ENCODE data around the gene CDK14. TPM values are rescaled to one million over a fixed set of nuclear protein-coding genes. Genes with fewer than 3 reads are reported as not detected.
"Not testable (repeated sequence)": the region's sequence is repeated elsewhere in the genome, so short reads cannot be mapped to it uniquely, and the experiment has no call there.

CDK14 gene
- total RNA-seq, 1 experiment from 2014 or later: 39.1 TPM

DNA sequence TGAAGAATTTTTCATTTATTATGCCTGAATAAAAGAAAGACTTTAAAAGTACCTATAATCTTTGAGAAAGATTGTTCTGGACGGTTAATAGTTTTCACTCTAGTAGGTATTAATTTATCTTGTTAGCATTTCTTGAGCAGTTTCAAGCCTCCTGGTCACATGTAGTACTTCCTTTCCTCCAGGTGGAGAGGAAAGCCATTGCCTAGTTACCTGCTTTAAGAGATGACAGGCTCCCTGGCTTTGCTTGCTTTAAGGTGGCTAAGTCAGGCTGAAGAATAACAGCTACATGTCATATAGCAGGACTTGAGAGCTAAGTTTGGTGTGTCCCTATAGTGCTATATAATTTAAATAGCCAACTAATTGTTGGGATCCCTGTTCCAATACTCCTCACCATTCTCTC, 160.2 kb downstream of the CDK14 start:
- no peak overlapping the region for H3K4me2 ChIP-seq
- H2AFZ ChIP-seq: no peak overlapping the region
- no peak overlapping the region for H3K27ac ChIP-seq
- intact Hi-C loops (cut with micrococcal nuclease; ENCODE audit: unreplicated experiment): no loop called here
- no peaks in the 10 kb centered on the region for H3K36me3 ChIP-seq (ENCODE audit: low read depth)
- TF ChIP-seq, protein P1, sequence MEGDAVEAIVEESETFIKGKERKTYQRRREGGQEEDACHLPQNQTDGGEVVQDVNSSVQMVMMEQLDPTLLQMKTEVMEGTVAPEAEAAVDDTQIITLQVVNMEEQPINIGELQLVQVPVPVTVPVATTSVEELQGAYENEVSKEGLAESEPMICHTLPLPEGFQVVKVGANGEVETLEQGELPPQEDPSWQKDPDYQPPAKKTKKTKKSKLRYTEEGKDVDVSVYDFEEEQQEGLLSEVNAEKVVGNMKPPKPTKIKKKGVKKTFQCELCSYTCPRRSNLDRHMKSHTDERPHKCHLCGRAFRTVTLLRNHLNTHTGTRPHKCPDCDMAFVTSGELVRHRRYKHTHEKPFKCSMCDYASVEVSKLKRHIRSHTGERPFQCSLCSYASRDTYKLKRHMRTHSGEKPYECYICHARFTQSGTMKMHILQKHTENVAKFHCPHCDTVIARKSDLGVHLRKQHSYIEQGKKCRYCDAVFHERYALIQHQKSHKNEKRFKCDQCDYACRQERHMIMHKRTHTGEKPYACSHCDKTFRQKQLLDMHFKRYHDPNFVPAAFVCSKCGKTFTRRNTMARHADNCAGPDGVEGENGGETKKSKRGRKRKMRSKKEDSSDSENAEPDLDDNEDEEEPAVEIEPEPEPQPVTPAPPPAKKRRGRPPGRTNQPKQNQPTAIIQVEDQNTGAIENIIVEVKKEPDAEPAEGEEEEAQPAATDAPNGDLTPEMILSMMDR (conservative IDR thresholded peaks at IDR 0.05): no peak
- TF ChIP-seq EZH2 (IDR thresholded peaks at IDR 0.05; ENCODE audit: low read depth): no peak
- no peak overlapping the region for H3K4me3 ChIP-seq
- no peaks in the 10 kb centered on the region for H4K20me1 ChIP-seq (ENCODE audit: insufficient read depth)
- H3K79me2 ChIP-seq (ENCODE audit: low read depth): no peaks in the 10 kb centered on the region
- no peaks in the 10 kb centered on the region for H3F3A ChIP-seq (ENCODE audit: insufficient read depth, low read depth)
- H3K9me2 ChIP-seq (ENCODE audit: insufficient read depth): no peaks in the 10 kb centered on the region
- DNase-seq: no peak
- ChIA-PET POLR2A (ENCODE audit: unreplicated experiment) (interaction anchor here (0.7 kb wide), 1 partner anchor 18 kb away, joined by 3 read pairs; no protein-coding TSS in a partner anchor), CTCF (no interaction called here)
- no peaks in the 10 kb centered on the region for H3K9me3 ChIP-seq (ENCODE audit: insufficient read depth, low read depth)
- H3K27me3 ChIP-seq (ENCODE audit: insufficient read depth, low read depth): no peaks in the 10 kb centered on the region
- BruUV-seq (replicated peaks): no TSS peak
- no peaks in the 10 kb centered on the region for H3K4me1 ChIP-seq (replicated peaks; ENCODE audit: insufficient read depth)

DNA sequence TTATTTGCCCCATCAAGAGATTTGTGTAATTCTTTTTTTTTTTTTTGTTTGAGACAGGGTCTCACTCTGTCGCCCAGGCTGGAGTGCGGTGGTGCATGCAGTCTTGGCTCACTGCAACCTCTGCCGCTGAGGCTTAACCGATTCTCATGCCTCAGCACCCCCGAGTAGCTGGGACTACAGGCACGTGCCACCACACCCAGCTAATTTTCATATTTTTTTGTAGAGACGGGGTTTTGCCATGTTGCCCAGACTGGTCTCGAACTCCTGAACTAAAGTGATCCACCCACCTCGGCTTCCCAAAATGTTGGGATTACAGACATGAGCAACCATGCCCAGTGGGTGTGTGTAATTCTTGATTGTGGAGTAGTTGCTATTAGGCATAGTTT, 161.4 kb downstream of the CDK14 start:
- H3F3A ChIP-seq (ENCODE audit: insufficient read depth, low read depth); H3K36me3 ChIP-seq (ENCODE audit: low read depth); CTCF ChIA-PET; H2AFZ ChIP-seq; BruUV-seq (replicated peaks); H3K4me1 ChIP-seq (replicated peaks; ENCODE audit: insufficient read depth); DNase-seq; POLR2A ChIA-PET (ENCODE audit: unreplicated experiment); intact Hi-C loops (cut with micrococcal nuclease; ENCODE audit: unreplicated experiment); H3K79me2 ChIP-seq (ENCODE audit: low read depth); H3K27ac ChIP-seq; H3K27me3 ChIP-seq (ENCODE audit: insufficient read depth, low read depth); H3K4me2 ChIP-seq; H3K9me2 ChIP-seq (ENCODE audit: insufficient read depth); H3K9me3 ChIP-seq (ENCODE audit: insufficient read depth, low read depth); H4K20me1 ChIP-seq (ENCODE audit: insufficient read depth); H3K4me3 ChIP-seq: not testable (repeated sequence)

- intact Hi-C loops (cut with micrococcal nuclease; ENCODE audit: unreplicated experiment): no loop called here
- Histone ChIP-seq H3K9me2 (ENCODE audit: insufficient read depth) (no peaks in the 10 kb centered on the region), H3K79me2 (ENCODE audit: low read depth) (no peaks in the 10 kb centered on the region), H3K9me3 (ENCODE audit: insufficient read depth, low read depth) (no peaks in the 10 kb centered on the region), H4K20me1 (ENCODE audit: insufficient read depth) (no peaks in the 10 kb centered on the region), H3K36me3 (ENCODE audit: low read depth) (no peaks in the 10 kb centered on the region), H3K4me1 (replicated peaks; ENCODE audit: insufficient read depth) (no peaks in the 10 kb centered on the region), H3K27ac (no peak overlapping the region), H3F3A (ENCODE audit: insufficient read depth, low read depth) (no peaks in the 10 kb centered on the region), H2AFZ (no peak overlapping the region), H3K27me3 (ENCODE audit: insufficient read depth, low read depth) (no peaks in the 10 kb centered on the region), H3K4me2 (no peak overlapping the region), H3K4me3 (no peak overlapping the region)
- BruUV-seq (replicated peaks): no TSS peak
- no peak for DNase-seq
- TF ChIP-seq, protein P1 (conservative IDR thresholded peaks at IDR 0.05): no peak
- CTCF ChIA-PET: no interaction called here
- POLR2A ChIA-PET (ENCODE audit: unreplicated experiment): no interaction called here
These were observed 162.9 kb downstream of the CDK14 start for GRCh38 chr7:90758933-90759562.

DNA sequence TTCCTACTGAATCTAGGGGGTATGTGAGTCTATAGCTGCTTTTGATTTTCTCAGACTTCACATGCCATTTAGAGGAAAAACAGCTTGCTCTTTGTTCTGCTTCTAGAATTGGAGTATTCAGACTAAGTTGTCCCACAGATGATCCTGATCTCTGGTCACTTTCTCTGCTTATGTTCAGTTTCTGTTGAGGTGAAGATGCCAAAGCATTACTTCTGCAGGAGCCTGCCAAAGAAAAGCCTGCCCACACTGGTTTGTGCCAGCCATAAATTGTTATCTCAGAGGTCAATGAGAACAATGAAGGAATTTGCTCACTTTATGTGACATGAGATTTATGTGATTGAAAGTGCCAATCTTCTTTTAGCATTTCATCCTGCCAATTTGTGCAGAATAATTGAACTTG, 163.6 kb downstream of the CDK14 start:
- intact Hi-C loops (cut with micrococcal nuclease; ENCODE audit: unreplicated experiment): no loop called here
- H3K4me1 ChIP-seq (replicated peaks; ENCODE audit: insufficient read depth): no peaks in the 10 kb centered on the region
- BruUV-seq (replicated peaks): no TSS peak
- DNase-seq: no peak
- H4K20me1 ChIP-seq (ENCODE audit: insufficient read depth): no peaks in the 10 kb centered on the region
- POLR2A ChIA-PET (ENCODE audit: unreplicated experiment): no interaction called here
- TF ChIP-seq EZH2 (IDR thresholded peaks at IDR 0.05; ENCODE audit: low read depth): no peak
- TF ChIP-seq, protein P1 (conservative IDR thresholded peaks at IDR 0.05): no peak
- no peak overlapping the region for H3K4me2 ChIP-seq
- H2AFZ ChIP-seq: no peak overlapping the region
- CTCF ChIA-PET: no interaction called here
- H3K27ac ChIP-seq: no peak overlapping the region
- no peaks in the 10 kb centered on the region for H3F3A ChIP-seq (ENCODE audit: insufficient read depth, low read depth)
- no peaks in the 10 kb centered on the region for H3K79me2 ChIP-seq (ENCODE audit: low read depth)
- H3K9me3 ChIP-seq (ENCODE audit: insufficient read depth, low read depth): no peaks in the 10 kb centered on the region
- no peaks in the 10 kb centered on the region for H3K9me2 ChIP-seq (ENCODE audit: insufficient read depth)
- no peak overlapping the region for H3K4me3 ChIP-seq
- no peaks in the 10 kb centered on the region for H3K36me3 ChIP-seq (ENCODE audit: low read depth)
- no peaks in the 10 kb centered on the region for H3K27me3 ChIP-seq (ENCODE audit: insufficient read depth, low read depth)
